Stimulated activated naive CD4-positive, alpha-beta T cell treated with Interleukin-2 at 50 U/mL for 16 hours (primary cell): ENCODE measurements around the gene PRDM16.
"Not testable (repeated sequence)": the region's sequence is repeated elsewhere in the genome, so short reads cannot be mapped to it uniquely, and the experiment has no call there.

Source experiments
- DNase-seq: peaks from one replicate; lab custom pipeline; 2025; lab: John Stamatoyannopoulos, UW

Gene PRDM16

GRCh38 chr1:3082051-3082450 lies 13.0 kb downstream of the PRDM16 start:
- DNase-seq, result no peak

- DNase-seq, result no peak
Measured at GRCh38 chr1:3082571-3083516, 13.8 kb downstream of the PRDM16 start.

- no peak for DNase-seq
Measured at GRCh38 chr1:3084154-3084553, 15.2 kb downstream of the PRDM16 start.

- no peak for DNase-seq
Measured at GRCh38 chr1:3084726-3085125, 15.7 kb downstream of the PRDM16 start.

- no peak for DNase-seq
Measured at GRCh38 chr1:3085721-3086120, 16.7 kb downstream of the PRDM16 start.

GRCh38 chr1:3086272-3086974 lies 17.4 kb downstream of the PRDM16 start:
- DNase-seq, result no peak

DNA sequence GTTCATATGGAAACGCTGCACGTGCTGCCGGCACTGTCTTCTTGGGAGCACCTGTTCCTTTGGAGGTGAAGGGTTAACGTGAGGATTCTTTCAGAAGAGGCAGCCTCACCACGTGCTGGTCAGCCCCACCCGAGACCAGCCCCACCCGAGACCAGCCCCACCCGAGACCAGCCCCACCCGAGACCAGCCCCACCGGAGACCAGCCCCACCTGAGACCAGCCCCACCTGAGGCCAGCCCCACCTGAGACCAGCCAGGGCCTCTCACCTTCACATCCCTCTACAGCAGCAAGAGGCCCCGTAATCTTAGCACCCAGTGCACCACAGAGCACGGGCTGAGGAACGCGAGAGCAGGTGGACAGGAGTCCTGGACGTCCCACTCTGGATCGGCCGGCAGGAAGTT lies 18.0 kb downstream of the PRDM16 start:
- DNase-seq, result no peak

DNA sequence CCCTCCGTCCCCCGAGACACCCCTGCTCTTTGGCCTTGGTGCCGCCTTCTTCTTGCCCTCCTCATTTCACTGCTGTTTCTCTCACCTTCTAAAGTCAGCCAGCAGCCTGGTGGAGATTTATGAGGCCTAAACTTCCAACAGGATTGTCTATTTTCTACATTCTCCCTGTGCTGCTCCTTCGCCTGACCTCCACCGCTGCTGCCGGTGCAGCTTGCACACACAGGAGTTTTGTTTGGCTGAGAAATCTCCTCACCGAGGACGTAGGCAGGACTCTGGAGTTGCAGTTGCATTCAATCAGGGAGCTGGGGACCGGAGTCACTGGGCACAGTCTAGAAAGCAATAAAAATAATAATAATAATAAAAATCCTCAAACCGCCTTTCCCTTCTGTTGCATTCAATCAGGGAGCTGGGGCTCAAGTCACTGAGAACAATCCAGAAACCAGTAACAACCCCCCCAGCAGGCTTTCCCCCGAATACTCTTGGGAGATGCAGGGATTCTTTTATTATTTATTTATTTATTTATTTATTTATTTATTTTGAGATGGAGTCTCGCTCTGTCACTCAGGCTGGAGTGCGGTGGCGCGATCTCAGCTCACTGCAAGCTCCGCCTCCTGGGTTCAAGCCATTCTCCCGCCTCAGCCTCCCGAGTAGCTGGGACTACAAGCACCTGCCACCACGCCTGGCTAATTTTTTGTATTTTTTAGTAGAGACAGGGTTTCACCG lies 19.1 kb downstream of the PRDM16 start:
- not testable (repeated sequence) for DNase-seq

DNA sequence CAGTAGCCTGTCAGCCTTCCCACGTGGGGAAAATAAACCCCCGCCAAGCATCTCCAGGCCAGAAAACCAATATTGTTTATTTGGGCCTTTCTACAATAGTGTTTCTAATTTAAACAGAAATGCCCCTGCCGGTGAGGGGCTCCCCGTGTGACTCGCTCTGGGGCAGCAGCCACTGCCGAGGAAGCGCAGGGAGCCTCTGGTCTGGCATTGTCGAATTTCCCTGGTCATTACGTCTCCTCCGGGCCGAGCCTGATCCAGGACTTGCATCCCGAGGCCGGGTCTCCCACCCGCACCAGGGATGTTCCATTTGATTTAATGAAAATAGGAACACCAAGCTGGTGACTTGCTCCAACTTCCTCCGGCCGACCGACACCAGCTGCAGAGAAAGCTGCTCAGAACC lies 20.5 kb downstream of the PRDM16 start:
- no peak for DNase-seq

DNA sequence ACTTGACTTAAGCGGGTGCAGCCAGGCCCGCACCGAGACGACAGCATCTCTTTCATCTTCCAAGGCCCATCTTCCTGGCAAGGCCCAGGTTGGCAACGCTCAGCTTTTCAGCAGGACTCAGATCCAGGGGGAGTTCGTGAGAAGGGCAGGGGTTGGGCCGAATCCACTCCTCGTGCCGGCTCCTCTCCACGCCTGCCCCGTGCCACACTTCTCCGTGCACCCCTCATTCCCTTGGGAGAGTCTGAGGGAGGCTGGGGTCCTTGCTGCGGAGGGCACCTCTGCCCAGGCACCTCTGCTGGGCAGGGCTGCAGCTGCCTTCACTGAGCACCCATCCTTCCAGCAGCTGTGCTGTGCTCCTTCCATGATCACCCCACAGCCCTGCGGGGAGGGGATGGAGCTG lies 22.3 kb downstream of the PRDM16 start:
- no peak for DNase-seq

DNA sequence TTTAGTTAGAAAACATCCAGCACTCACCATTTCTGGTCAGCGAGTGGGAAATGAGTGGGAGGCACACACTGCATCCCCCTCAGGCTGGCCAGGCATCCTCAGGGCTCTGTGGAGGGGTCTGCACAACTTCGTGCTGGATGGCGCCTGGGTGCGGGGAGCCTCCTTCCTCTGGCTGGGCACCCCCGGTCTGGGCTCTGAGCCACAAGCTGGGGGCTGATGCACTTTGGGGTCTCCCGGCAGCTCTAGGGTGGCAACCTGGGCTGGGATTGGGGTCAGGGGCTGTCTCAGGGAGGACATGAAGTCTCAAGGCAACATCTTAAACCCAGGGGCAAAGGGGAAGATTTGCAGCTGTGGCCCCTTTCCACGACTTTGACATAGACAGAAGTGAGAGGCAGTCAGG lies 23.5 kb downstream of the PRDM16 start:
- no peak for DNase-seq

- no peak for DNase-seq
Measured at GRCh38 chr1:3093898-3094626, 25.1 kb downstream of the PRDM16 start.

GRCh38 chr1:3094863-3095780 lies 26.1 kb downstream of the PRDM16 start:
- DNase-seq, result no peak

DNA sequence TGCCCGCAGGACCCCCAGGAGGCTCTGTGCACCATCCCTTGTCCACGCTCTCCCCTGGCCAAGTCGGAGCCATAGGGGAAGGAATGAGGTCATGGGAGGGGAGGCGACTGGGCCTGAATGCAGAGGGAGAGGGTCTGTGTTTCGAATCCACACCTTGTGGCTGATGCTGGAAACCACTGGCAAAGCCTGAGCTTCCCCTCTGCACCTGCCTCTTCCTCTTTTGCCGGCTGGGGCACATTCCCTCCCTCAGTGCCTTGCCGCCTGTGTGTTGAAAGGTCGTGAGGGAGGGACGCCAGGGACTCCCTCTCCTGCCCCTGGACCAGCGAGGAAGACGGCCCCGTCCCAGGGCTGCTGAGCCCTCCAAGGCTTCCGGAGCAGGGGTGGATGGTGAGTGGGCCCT lies 27.3 kb downstream of the PRDM16 start:
- no peak for DNase-seq

- no peak for DNase-seq
Measured at GRCh38 chr1:3097231-3097630, 28.2 kb downstream of the PRDM16 start.

DNA sequence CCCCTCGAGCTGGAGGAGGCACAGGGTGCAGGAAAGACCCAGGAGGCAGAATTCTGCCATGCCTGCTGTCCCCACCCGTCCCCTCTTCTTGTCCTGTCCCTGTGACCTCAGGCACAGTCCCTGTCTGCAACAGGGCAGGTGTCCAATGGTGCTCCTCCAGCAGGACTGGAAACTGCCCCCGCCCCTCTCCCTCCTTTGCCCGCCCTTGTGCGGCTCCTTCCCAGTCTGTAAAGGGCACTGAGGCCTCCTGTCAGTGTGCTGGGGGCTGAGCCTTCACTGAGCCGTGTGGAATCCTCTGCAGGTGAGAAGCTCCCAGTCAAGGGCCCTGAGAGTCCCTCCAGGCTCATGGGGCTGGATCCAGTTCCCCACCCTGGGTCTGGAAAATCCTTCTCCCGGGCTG lies 28.9 kb downstream of the PRDM16 start:
- DNase-seq, result no peak

DNA sequence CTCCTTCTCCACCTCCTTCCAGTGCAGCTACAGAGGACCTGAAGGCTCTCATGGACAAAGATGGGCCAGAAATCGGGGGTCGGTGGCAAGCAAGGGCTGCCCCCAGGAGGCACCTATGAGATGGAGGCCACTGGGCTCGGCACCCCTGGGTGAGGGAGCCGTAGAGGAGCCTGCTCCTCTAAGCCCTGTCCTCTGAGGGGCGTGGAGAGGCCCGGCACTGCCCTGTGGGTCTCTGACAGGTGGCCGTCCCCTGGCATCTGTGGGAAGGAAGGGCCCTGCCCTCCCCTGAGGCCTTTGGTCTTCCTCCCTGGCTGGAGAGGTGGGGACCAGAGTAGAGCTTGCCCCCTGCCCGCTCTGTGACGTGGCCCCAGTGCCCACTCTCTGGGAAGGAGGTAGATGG lies 30.9 kb downstream of the PRDM16 start:
- no peak for DNase-seq

- DNase-seq, result no peak
Measured at GRCh38 chr1:3101124-3101939, 32.3 kb downstream of the PRDM16 start.

- DNase-seq, result no peak
Measured at GRCh38 chr1:3102641-3103040, 33.6 kb downstream of the PRDM16 start.
